ENCODE data around the gene CACNG8. TPM values are rescaled to one million over a fixed set of nuclear protein-coding genes. Genes with fewer than 3 reads are reported as not detected.

Gene CACNG8
- total RNA-seq, 1 experiment from 2014 or later = 17.7 TPM

DNA sequence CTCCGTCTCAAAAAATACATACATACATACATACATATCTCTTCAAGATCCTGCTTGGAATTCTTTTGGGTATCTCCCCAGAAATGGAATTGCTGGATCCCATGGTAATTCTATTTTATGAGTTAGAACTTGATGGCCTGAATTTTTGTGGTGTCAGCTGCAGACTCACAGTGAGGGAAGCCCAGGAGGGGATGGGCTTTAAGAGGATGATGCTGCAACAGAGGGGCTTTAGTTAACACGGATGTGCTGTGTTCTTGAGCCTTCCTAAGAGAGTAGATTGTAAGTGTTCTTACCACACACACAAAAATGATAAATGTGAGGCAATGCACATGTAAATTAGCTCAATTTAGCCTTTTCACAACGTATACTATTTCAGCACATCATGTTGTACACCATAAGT is 60.5 kb downstream of the CACNG8 start:
- H3K36me3 ChIP-seq (ENCODE audit: control insufficient read depth, insufficient read depth, low read length) = no peaks in the 10 kb centered on the region
- H3K9me3 ChIP-seq (ENCODE audit: control insufficient read depth, insufficient read depth, low read depth, low read length) = no peaks in the 10 kb centered on the region
- in situ Hi-C loops (cut with HindIII; ENCODE audit: low pct_unique_long_range_greater_than_20kb, low sequenced_read_pairs) = no loop called here
- CTCF ChIA-PET = interaction anchor here (0.6 to 2.5 kb wide), 5 partner anchors 21 to 230 kb away, joined by 3 to 14 read pairs (median 4); no protein-coding TSS in a partner anchor
- peaks cover 29% of the 10 kb centered on the region for H3K4me1 ChIP-seq (ENCODE audit: control insufficient read depth, insufficient read depth, low read length)
- no peak for DNase-seq (ENCODE audit: low read depth, low spot score)
- H3K27me3 ChIP-seq (ENCODE audit: control insufficient read depth, insufficient read depth, low read length) = no peaks in the 10 kb centered on the region
- BruUV-seq (replicated peaks) = no TSS peak
- ATAC-seq = no peak
- peak overlapping the region; percentile 96 for H3K27ac ChIP-seq (ENCODE audit: low read length)
- intact Hi-C loops (cut with micrococcal nuclease; ENCODE audit: unreplicated experiment) = loop anchor here (5.0 kb wide), 2 partner anchors 36 to 116 kb away; partner anchors contain the start of gene CACNG7
- TF ChIP-seq POLR2AphosphoS5 (IDR thresholded peaks at IDR 0.05; ENCODE audit: low read depth, low read length) (no peak), TCF7L2 (IDR thresholded peaks at IDR 0.05; ENCODE audit: low read depth, low read length) (no peak), SIN3A (IDR thresholded peaks at IDR 0.05; ENCODE audit: borderline replicate concordance, insufficient read depth, low read depth, low read length) (no peak), CTCF (IDR thresholded peaks at IDR 0.05) (no peak)
- TF ChIP-seq, protein P1, sequence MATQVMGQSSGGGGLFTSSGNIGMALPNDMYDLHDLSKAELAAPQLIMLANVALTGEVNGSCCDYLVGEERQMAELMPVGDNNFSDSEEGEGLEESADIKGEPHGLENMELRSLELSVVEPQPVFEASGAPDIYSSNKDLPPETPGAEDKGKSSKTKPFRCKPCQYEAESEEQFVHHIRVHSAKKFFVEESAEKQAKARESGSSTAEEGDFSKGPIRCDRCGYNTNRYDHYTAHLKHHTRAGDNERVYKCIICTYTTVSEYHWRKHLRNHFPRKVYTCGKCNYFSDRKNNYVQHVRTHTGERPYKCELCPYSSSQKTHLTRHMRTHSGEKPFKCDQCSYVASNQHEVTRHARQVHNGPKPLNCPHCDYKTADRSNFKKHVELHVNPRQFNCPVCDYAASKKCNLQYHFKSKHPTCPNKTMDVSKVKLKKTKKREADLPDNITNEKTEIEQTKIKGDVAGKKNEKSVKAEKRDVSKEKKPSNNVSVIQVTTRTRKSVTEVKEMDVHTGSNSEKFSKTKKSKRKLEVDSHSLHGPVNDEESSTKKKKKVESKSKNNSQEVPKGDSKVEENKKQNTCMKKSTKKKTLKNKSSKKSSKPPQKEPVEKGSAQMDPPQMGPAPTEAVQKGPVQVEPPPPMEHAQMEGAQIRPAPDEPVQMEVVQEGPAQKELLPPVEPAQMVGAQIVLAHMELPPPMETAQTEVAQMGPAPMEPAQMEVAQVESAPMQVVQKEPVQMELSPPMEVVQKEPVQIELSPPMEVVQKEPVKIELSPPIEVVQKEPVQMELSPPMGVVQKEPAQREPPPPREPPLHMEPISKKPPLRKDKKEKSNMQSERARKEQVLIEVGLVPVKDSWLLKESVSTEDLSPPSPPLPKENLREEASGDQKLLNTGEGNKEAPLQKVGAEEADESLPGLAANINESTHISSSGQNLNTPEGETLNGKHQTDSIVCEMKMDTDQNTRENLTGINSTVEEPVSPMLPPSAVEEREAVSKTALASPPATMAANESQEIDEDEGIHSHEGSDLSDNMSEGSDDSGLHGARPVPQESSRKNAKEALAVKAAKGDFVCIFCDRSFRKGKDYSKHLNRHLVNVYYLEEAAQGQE (IDR thresholded peaks at IDR 0.05; ENCODE audit: insufficient read depth in 1 of 2, low read depth in 2 of 2, low read length in 1 of 2) = no peak
- POLR2A ChIA-PET = interaction anchor here (0.5 to 1.2 kb wide), 3 partner anchors 26 to 32 kb away, joined by 3 to 6 read pairs (median 3); partner anchors contain the start of gene CACNG6
- H3K4me3 ChIP-seq (ENCODE audit: low read depth in 2 of 2, low read length in 2 of 2) = no peak overlapping the region

DNA sequence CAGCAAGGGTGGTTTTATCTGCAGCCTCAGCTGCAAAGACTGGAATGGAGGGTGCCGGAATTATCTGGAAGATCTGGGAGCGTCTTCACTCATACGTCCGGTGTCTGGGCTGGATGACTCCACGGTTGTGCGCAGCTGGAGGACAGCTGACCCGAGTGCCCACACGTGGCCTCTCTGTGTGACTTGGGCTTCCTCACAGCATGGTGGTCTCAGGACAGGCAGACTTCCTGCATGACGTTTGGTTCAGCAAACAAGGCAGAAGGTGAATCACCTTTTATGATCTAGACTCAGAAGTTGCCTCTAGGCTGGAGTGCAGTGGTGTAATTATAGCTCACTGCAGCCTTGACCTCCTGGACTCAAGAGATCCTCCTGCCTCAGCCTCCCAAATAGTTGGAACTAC is 61.9 kb downstream of the CACNG8 start:
- Histone ChIP-seq H3K4me3 (ENCODE audit: low read depth in 2 of 2, low read length in 2 of 2) (no peak overlapping the region), H3K27ac (ENCODE audit: low read length) (peak overlapping the region; percentile 96), H3K9me3 (ENCODE audit: control insufficient read depth, insufficient read depth, low read depth, low read length) (no peaks in the 10 kb centered on the region), H3K4me1 (ENCODE audit: control insufficient read depth, insufficient read depth, low read length) (peaks cover 33% of the 10 kb centered on the region), H3K36me3 (ENCODE audit: control insufficient read depth, insufficient read depth, low read length) (no peaks in the 10 kb centered on the region), H3K27me3 (ENCODE audit: control insufficient read depth, insufficient read depth, low read length) (no peaks in the 10 kb centered on the region)
- POLR2A ChIA-PET = interaction anchor here (0.6 to 1.9 kb wide), 4 partner anchors 25 to 275 kb away, joined by 3 to 17 read pairs (median 8); no protein-coding TSS in a partner anchor
- BruUV-seq (replicated peaks) = no TSS peak
- TF ChIP-seq SIN3A (IDR thresholded peaks at IDR 0.05; ENCODE audit: borderline replicate concordance, insufficient read depth, low read depth, low read length) (no peak), POLR2AphosphoS5 (IDR thresholded peaks at IDR 0.05; ENCODE audit: low read depth, low read length) (no peak), CTCF (IDR thresholded peaks at IDR 0.05) (no peak), TCF7L2 (IDR thresholded peaks at IDR 0.05; ENCODE audit: low read depth, low read length) (no peak)
- TF ChIP-seq, protein P1 (IDR thresholded peaks at IDR 0.05; ENCODE audit: insufficient read depth in 1 of 2, low read depth in 2 of 2, low read length in 1 of 2) = no peak
- CTCF ChIA-PET = interaction anchor here (2.4 to 2.5 kb wide), 2 partner anchors 43 to 232 kb away, joined by 10 to 14 read pairs; no protein-coding TSS in a partner anchor
- intact Hi-C loops (cut with micrococcal nuclease; ENCODE audit: unreplicated experiment) = loop anchor here (5.0 kb wide), 2 partner anchors 37 to 117 kb away; partner anchors contain the start of gene CACNG7
- DNase-seq (ENCODE audit: low read depth, low spot score) = no peak
- no peak for ATAC-seq
- in situ Hi-C loops (cut with HindIII; ENCODE audit: low pct_unique_long_range_greater_than_20kb, low sequenced_read_pairs) = loop anchor here (25.0 kb wide), 1 partner anchor 112 kb away; the partner anchor contains the start of gene CACNG7

All from Panc1 (cell line).